IMR-90 (cell line): Measurements from ENCODE around the gene FAM180A.

Experiments
- POLR2A ChIP-seq: IDR thresholded peaks from 2 replicates; pipeline ENCODE4 v1.6.1; 2012; ENCODE audit warnings: mild to moderate bottlenecking, low read depth, low read length
- TF ChIP-seq, protein P1 (sequence below): conservative IDR thresholded peaks from 2 replicates; pipeline ENCODE4 v1.5.1; 2012; ENCODE audit warnings: mild to moderate bottlenecking, low read depth, low read length, improper control_type of control experiment

DNA sequence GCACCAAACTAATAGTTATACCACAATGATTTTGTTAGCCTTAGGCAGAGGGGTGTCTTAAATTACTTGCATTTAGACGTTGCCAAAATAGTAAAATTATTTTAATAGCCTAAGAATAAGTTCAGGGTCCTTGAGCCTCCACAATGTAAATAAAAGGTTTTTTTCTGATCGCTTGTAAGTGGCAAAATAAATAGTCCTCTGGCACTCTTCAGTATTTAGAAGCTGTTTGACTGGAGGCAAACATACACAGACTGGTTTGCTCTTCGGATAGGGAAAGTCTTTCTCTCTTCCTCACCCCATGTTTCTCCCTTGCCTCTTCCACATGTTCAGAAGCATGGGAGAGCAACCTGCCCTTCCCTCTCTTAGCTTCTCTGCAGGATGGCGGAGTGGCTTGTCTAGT, 49.5 kb upstream of the FAM180A start:
- TF ChIP-seq, protein P1, sequence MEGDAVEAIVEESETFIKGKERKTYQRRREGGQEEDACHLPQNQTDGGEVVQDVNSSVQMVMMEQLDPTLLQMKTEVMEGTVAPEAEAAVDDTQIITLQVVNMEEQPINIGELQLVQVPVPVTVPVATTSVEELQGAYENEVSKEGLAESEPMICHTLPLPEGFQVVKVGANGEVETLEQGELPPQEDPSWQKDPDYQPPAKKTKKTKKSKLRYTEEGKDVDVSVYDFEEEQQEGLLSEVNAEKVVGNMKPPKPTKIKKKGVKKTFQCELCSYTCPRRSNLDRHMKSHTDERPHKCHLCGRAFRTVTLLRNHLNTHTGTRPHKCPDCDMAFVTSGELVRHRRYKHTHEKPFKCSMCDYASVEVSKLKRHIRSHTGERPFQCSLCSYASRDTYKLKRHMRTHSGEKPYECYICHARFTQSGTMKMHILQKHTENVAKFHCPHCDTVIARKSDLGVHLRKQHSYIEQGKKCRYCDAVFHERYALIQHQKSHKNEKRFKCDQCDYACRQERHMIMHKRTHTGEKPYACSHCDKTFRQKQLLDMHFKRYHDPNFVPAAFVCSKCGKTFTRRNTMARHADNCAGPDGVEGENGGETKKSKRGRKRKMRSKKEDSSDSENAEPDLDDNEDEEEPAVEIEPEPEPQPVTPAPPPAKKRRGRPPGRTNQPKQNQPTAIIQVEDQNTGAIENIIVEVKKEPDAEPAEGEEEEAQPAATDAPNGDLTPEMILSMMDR: no peak
- TF ChIP-seq POLR2A: no peak
